Activated naive CD8-positive, alpha-beta T cell treated with anti-CD3 and anti-CD28 coated beads, Interleukin-2, amount 50 U/mL, for 16 hours (primary cell): ENCODE measurements around the gene PCGF3.
"Not testable (repeated sequence)": the region's sequence is repeated elsewhere in the genome, so short reads cannot be mapped to it uniquely, and the experiment has no call there.

ENCODE experiments used
- DNase-seq: peaks from one replicate; pipeline ENCODE4 v3.0.0-alpha.2; 2020; ENCODE audit warnings: low read depth, low spot score

Gene PCGF3

GRCh38 chr4:722851-723360 lies 17.3 kb downstream of the PCGF3 start:
- no peak for DNase-seq

GRCh38 chr4:723751-724530 lies 18.3 kb downstream of the PCGF3 start:
- no peak for DNase-seq

GRCh38 chr4:725391-726234 lies 20.0 kb downstream of the PCGF3 start:
- no peak for DNase-seq

- no peak for DNase-seq
Observed at GRCh38 chr4:726235-726787, 20.7 kb downstream of the PCGF3 start.

GRCh38 chr4:726838-727237 lies 21.2 kb downstream of the PCGF3 start:
- no peak for DNase-seq

- DNase-seq = no peak
Observed at GRCh38 chr4:727576-727975, 21.9 kb downstream of the PCGF3 start.

GRCh38 chr4:729336-730315 lies 24.0 kb downstream of the PCGF3 start:
- no peak for DNase-seq

- DNase-seq = no peak
Observed at GRCh38 chr4:730511-730910, 24.9 kb downstream of the PCGF3 start.

- DNase-seq = not testable (repeated sequence)
Observed at GRCh38 chr4:730946-731904, 25.6 kb downstream of the PCGF3 start.

GRCh38 chr4:731954-732353 lies 26.3 kb downstream of the PCGF3 start:
- not testable (repeated sequence) for DNase-seq

- no peak for DNase-seq
Observed at GRCh38 chr4:732486-732885, 26.9 kb downstream of the PCGF3 start.

GRCh38 chr4:732911-733630 lies 27.4 kb downstream of the PCGF3 start:
- no peak for DNase-seq

- DNase-seq = no peak
Observed at GRCh38 chr4:733631-733980, 28.0 kb downstream of the PCGF3 start.

GRCh38 chr4:734075-734474 lies 28.4 kb downstream of the PCGF3 start:
- no peak for DNase-seq

- no peak for DNase-seq
Observed at GRCh38 chr4:734951-735350, 29.3 kb downstream of the PCGF3 start.

- no peak for DNase-seq
Observed at GRCh38 chr4:735583-735982, 30.0 kb downstream of the PCGF3 start.

- not testable (repeated sequence) for DNase-seq
Observed at GRCh38 chr4:736561-736960, 30.9 kb downstream of the PCGF3 start.

GRCh38 chr4:738781-739280 lies 33.2 kb downstream of the PCGF3 start:
- DNase-seq = no peak

- no peak for DNase-seq
Observed at GRCh38 chr4:739569-739968, 33.9 kb downstream of the PCGF3 start.
